ENCODE data around the gene REXO1. TPM values are rescaled to one million over a fixed set of nuclear protein-coding genes. Genes with fewer than 3 reads are reported as not detected.

The REXO1 gene
- total RNA-seq, 1 experiment from 2014 or later = 56.8 TPM

DNA sequence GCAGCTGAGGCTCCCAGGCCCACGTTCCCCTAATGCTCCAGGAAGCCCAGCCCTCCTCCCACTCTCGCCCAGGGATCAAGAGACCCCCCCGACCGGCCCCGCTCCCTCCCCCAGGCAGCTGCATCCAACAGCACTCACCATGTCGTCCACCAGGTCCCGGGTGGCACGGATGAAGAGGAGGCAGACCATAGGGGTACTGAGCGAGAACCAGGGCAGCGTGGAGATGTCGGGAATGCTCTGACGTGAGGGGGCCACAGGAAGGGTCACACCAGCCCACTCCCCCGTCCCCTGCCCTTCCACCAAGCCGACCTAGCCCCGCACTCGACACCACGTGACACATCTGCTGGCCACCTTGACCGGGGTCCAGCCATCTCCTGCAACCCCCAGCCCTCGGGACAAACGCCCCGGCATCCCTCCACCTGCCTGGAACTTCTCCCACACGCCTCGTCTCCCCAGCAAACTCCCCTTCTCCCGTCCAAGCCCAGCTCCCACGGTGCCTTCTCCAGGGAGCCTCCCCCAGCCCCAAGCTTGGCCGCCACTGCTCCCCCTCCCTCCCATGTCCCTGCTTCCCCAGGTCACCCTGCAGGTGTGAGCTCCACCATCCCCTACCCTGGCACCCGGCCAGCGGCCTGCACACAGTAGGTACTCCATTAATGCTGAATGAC lies 41.1 kb downstream of the REXO1 start:
- no peak overlapping the region; a peak in 2 of 7 replicates for H3K27ac Mint-ChIP-seq
- Histone ChIP-seq H3K14ac (ENCODE audit: insufficient read depth, low read length) (no peak overlapping the region; the same call in 1 of the 2 replicates), H3K79me2 (ENCODE audit: insufficient read depth, low read length) (no peaks in the 10 kb centered on the region), H2BK20ac (ENCODE audit: low read depth, low read length, poor library complexity, severe bottlenecking) (no peak overlapping the region), H2BK120ac (ENCODE audit: low read depth, low read length, poor library complexity, severe bottlenecking) (no peak overlapping the region), H3K4ac (ENCODE audit: low read depth, low read length) (no peak overlapping the region), H3K27me3 (ENCODE audit: insufficient read depth, low read length) (no peaks in the 10 kb centered on the region), H2BK5ac (ENCODE audit: insufficient read length, low read length) (no peak overlapping the region), H3K9ac (ENCODE audit: extremely low read depth, insufficient read length, low read length) (no peak overlapping the region), H2AK5ac (ENCODE audit: insufficient read length, low read length) (no peak overlapping the region), H4K91ac (ENCODE audit: insufficient read length, low read depth, low read length) (no peak overlapping the region), H3K9me3 (ENCODE audit: control insufficient read depth, low read depth, low read length) (no peaks in the 10 kb centered on the region), H4K20me1 (ENCODE audit: control insufficient read depth, insufficient read depth, insufficient read length) (peaks cover 2% of the 10 kb centered on the region), H2AFZ (ENCODE audit: low read length) (no peak overlapping the region), H3T11ph (ENCODE audit: low read length) (no peak overlapping the region), H3K4me2 (ENCODE audit: insufficient read depth, insufficient read length, low read length) (no peak overlapping the region), H3K56ac (ENCODE audit: insufficient read length, low read depth, low read length) (no peak overlapping the region), H3K23me2 (ENCODE audit: insufficient read length, low read depth, low read length, poor library complexity, severe bottlenecking) (no peaks in the 10 kb centered on the region), H3K79me1 (ENCODE audit: insufficient read depth, low read depth, low read length, poor library complexity, severe bottlenecking) (no peaks in the 10 kb centered on the region), H4K8ac (replicated peaks; ENCODE audit: insufficient read length, low read depth, low read length) (no peak overlapping the region), H2BK12ac (ENCODE audit: insufficient read length, low read depth, low read length) (no peak overlapping the region), H3K27ac (ENCODE audit: insufficient read length, low read depth, low read length) (no peak overlapping the region), H3K18ac (ENCODE audit: insufficient read length, low read depth, low read length) (no peak overlapping the region), H3K23ac (ENCODE audit: insufficient read length, low read depth, low read length) (no peak overlapping the region), H3K4me1 (ENCODE audit: insufficient read depth, low read length) (no peaks in the 10 kb centered on the region), H4K5ac (ENCODE audit: insufficient read length, low read depth, low read length) (no peak overlapping the region), H2BK15ac (ENCODE audit: low read depth, low read length) (no peak overlapping the region)
- H3K9me3 Mint-ChIP-seq = no peaks in the 10 kb centered on the region; a peak in 2 of 5 replicates
- TF ChIP-seq, protein P1, sequence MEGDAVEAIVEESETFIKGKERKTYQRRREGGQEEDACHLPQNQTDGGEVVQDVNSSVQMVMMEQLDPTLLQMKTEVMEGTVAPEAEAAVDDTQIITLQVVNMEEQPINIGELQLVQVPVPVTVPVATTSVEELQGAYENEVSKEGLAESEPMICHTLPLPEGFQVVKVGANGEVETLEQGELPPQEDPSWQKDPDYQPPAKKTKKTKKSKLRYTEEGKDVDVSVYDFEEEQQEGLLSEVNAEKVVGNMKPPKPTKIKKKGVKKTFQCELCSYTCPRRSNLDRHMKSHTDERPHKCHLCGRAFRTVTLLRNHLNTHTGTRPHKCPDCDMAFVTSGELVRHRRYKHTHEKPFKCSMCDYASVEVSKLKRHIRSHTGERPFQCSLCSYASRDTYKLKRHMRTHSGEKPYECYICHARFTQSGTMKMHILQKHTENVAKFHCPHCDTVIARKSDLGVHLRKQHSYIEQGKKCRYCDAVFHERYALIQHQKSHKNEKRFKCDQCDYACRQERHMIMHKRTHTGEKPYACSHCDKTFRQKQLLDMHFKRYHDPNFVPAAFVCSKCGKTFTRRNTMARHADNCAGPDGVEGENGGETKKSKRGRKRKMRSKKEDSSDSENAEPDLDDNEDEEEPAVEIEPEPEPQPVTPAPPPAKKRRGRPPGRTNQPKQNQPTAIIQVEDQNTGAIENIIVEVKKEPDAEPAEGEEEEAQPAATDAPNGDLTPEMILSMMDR (conservative IDR thresholded peaks at IDR 0.05) = no peak
- DNase-seq = no peak
- no CpG with 5 or more reads among the region's 28 CpGs for WGBS (ENCODE audit: extremely low coverage, insufficient read length, low lambda C conversion rate)
- peaks cover 0 to 6% of the 10 kb centered on the region in 2 experiments; a peak in 2 of 4 replicates for H3K4me1 Mint-ChIP-seq
- H3K36me3 Mint-ChIP-seq (ENCODE audit: insufficient read depth in 1 of 3, low read depth in 3 of 3) = peaks cover 0 to 2% (median 0%) of the 10 kb centered on the region in 3 experiments; a peak in 2 of 7 replicates
- no peak overlapping the region for H3K4me3 Mint-ChIP-seq
- H3K27me3 Mint-ChIP-seq (ENCODE audit: low read depth) = peaks cover 9% of the 10 kb centered on the region
